ENCODE results near the gene ZNF831.

ZNF831 gene

DNA sequence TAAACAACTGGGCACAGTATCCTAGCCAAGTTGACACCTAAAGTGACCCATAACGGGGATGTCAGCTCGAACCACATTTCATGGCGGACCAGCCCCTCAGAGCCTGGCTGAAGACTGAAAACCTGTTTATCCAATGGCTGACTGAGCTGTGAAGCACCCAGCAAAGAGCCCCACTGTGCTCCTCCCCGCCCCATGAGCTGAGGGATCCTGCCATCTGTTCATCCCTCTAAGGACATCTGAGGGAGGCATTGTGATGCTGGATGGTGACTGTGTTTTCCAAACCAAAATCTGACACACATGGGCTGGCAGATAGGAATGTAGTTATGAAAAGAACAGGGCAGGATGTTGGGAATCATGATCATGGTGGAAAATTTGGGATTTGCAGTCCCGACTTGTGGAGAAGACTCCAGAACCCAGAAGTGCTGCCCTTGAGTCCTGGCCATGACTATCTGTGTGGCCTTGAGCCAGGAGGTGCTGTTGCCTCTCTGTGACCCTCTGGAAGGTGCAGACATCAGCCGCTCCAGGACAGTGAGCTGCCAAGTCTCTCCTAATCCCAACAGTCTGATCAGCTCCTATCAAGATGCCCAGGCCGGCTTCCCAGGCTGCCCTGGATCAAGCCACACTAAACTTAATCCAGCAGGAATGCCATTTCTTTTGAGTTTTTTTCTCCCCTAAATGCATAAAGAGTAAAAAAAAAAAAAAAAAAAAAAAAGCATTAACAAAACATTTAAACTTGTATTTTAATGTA is 142.5 kb downstream of the ZNF831 start:
- DNase-seq (ENCODE audit: low spot score): no peak

- no peak for DNase-seq (ENCODE audit: low spot score)
Observed at GRCh38 chr20:59307270-59307669, 143.6 kb downstream of the ZNF831 start.
